GM18526 (cell line): ENCODE data around the gene LRR1.

Source experiments
- POLR2A ChIP-seq: IDR thresholded peaks from 3 replicates; pipeline ENCODE4 v1.6.1; 2011; ENCODE audit not compliant: insufficient read length; ENCODE audit errors: extremely low read depth

Gene LRR1

GRCh38 chr14:49617852-49618519 lies 19.2 kb downstream of the LRR1 start:
- TF ChIP-seq POLR2A, result no peak

DNA sequence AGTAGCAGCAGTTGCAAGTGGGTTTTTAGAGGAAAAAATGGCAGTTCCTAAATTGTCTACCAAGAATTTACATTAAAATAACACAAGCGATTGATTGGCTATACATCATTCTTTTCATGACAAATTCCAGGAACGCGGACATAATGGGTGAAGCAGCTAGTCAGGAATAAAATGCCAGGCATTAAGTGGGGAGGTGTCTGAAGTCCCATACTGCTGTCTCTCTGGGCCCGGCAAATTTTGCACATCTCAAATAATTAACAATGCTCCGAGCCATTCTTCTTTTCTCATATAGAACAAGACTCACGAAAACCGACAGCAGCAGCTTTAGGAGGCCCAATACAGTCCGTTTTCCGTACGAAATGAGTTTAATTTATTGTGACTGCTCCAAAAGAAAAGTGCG lies 21.0 kb downstream of the LRR1 start:
- no peak for TF ChIP-seq POLR2A

- peak; percentile 98 for TF ChIP-seq POLR2A
Observed at GRCh38 chr14:49620182-49621113, 21.7 kb downstream of the LRR1 start, which contains the start of the genes MGAT2 and RPL36AL. MGAT2 (plus strand) TSS chr14:49620799; CDS start chr14:49621269, 470 bp downstream. RPL36AL (minus strand) TSS chr14:49620626; CDS start chr14:49619104, 1,522 bp downstream.

- TF ChIP-seq POLR2A, result no peak
Observed at GRCh38 chr14:49621114-49621881, 22.6 kb downstream of the LRR1 start.

DNA sequence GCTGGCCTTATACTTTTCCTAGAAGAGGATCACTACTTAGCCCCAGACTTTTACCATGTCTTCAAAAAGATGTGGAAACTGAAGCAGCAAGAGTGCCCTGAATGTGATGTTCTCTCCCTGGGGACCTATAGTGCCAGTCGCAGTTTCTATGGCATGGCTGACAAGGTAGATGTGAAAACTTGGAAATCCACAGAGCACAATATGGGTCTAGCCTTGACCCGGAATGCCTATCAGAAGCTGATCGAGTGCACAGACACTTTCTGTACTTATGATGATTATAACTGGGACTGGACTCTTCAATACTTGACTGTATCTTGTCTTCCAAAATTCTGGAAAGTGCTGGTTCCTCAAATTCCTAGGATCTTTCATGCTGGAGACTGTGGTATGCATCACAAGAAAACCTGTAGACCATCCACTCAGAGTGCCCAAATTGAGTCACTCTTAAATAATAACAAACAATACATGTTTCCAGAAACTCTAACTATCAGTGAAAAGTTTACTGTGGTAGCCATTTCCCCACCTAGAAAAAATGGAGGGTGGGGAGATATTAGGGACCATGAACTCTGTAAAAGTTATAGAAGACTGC lies 23.4 kb downstream of the LRR1 start:
- TF ChIP-seq POLR2A, result no peak

DNA sequence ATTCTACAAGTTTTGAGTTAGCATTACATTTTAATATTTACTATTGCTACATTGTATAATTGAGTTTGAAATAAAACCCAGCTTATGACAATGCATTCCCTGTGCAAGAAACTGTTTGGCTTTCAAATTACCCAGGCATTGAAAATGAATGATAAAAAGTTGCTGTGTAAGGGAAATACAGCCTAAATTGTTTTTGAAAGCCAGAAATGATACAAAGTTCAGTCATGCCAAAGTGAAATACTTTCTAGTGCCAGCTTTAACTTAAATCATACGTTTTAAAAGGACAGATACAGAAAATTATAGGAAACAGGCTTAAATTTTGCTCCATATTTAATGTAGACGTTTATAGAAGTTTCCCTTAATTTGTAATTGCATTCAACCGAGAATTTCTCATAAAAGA lies 24.6 kb downstream of the LRR1 start:
- TF ChIP-seq POLR2A, result no peak

- TF ChIP-seq POLR2A, result no peak
Observed at GRCh38 chr14:49623941-49624839, 25.4 kb downstream of the LRR1 start.

GRCh38 chr14:49633640-49634546 lies 35.2 kb downstream of the LRR1 start:
- TF ChIP-seq POLR2A, result peak; percentile 79

DNA sequence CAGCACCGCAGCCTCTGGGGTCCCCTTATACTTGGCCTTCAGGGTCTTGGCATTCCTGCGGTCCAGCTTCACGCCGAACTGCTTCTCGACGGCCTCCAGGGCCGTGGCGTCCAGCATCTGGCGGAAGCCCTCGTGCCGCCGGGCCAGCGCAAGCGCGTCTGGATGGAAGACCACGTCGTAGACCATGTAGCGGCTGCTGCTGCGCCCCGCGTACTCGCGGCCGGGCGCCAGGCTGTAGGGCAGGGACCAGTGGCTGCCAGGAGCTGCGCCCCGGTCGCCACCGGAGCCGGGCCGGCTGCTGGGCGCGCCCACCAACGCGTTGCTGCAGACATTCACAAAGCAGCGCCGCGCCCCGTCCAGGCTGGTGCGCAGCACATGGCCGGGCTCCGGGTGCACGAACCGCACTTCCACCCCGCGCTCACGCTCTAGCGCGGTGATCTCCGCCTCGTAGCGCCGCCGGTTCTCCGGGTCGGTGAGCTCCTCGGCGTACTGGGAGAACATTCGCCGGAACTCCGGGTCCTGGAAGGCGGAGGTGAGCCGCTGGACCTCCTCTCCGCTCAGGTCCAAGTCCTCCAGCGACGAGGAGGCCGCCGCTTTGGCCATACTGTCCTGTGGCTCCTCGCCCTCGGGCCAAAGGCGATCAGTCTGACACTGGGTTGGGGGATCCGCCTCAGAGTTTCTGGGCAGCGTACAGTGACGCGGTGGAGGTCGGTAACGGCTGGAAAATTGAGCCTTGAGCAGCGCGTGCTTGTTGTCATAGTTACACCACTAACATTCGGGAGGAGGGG lies 36.0 kb downstream of the LRR1 start, which contains the start of gene DNAAF2:
DNAAF2 (minus strand) TSS at position 698 of the 788 bp plus-strand sequence; CDS start at position 603, 95 bp downstream.
- TF ChIP-seq POLR2A, result no peak

DNA sequence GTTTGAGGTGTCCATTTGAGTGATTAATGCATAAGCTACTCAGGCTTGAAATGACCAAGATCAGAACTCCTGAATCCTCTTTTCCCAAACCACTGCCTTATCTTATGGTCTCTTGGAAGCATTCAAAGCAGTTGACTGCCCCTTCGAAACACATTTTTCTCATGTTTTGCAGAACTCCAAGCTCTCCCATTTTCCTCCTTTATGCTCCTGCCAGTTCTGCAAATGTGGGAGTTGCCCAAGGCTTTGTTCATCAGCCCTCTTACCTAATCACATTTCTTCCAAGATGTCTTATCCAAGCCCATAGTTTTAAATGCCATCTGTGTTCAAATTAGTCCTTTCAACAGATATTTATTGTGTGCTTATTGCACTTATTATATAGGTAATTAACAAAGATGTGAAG lies 38.1 kb downstream of the LRR1 start:
- TF ChIP-seq POLR2A, result no peak

DNA sequence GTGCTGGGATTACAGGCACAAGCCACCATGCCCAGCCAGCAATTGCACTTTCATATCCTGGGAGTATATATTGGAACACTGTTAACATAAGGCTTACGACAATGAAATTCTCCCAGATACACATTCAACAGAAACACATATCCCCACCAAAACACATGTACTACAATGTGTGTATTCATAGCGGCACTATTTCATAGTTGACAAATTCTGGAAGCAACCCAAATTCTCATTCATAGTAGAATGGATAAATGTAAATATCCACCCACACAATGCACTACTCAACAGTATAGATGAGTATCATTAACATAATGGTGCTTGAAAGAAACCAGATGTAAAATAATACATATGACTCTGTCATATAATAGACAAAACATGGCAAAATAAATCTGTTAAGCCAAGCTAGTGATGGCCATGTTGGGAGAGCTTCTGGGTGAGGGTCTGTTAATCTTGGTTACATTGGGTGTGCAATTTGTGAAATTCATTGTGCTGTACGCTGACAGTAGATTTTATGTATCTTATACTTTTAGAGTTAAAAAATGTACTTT lies 38.9 kb downstream of the LRR1 start:
- TF ChIP-seq POLR2A, result no peak
